ENCODE data around the gene PREB.

DNA sequence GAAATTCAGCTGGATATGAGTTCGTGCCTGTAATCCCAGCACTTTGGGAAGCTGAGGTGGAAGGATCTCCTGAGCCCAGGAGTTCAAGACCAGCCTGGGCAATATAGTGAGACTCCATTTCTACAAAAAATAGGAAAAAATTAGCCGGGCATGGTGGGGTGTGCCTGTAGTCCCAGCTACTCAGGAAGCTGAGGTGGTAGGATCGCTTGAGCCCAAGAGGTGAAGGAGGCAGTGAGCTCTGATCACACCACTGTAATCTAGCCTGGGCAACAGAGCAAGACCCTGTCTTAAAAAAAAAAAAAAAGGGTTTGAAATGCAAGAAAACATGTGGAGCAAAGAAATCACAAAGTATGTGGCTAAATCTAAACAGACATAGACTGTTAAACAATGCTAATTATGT is 25.4 kb downstream of the PREB start:
- TF ChIP-seq GATA3 (IDR thresholded peaks at IDR 0.05; ENCODE audit: low read depth, low read length) = no peak
- no peak for TF ChIP-seq GATA2 (IDR thresholded peaks at IDR 0.05; ENCODE audit: low read depth, low read length)
